Ascending aorta (tissue), 2 donors: ENCODE data around the gene ZNF804A. TPM values are rescaled to one million over a fixed set of nuclear protein-coding genes. Genes with fewer than 3 reads are reported as not detected.

Source experiments
- DNase-seq, 2 donors: peaks; one replicate each; pipeline ENCODE4 v3.0.0-alpha.2; 2019; ENCODE audit warnings: low spot score in 2 of 2
- H3K27ac ChIP-seq, 2 donors: fragments of 200-600 bp; sonication (generic); one replicate each; pipeline ENCODE4 v1.5.1; 2016 to 2017; ENCODE audit warnings: mild to moderate bottlenecking in 1 of 2
- H3K27me3 ChIP-seq: fragments of 200-600 bp; sonication (generic); one replicate; pipeline ENCODE4 v1.5.1; 2017
- H3K36me3 ChIP-seq, 2 donors: fragments of 200-600 bp; sonication (generic); one replicate each; pipeline ENCODE4 v1.5.1; 2016
- H3K4me1 ChIP-seq, 2 donors: fragments of 200-600 bp; sonication (generic); one replicate each; pipeline ENCODE4 v1.5.1; 2016 to 2017; ENCODE audit warnings: mild to moderate bottlenecking in 1 of 2
- H3K4me3 ChIP-seq, 2 donors: fragments of 200-600 bp; sonication (generic); one replicate each; pipeline ENCODE4 v1.5.1; 2016 to 2017; ENCODE audit warnings: mild to moderate bottlenecking in 1 of 2
- H3K9me3 ChIP-seq, 2 donors: fragments of 200-600 bp; sonication (generic); one replicate each; pipeline ENCODE4 v1.5.1; 2016
- intact Hi-C: fragments of 100-400 bp; cut with DNase I; formaldehyde crosslinking; loops from one replicate; pipeline ENCODE4 v1.15.1; 2023
- total RNA-seq: library from RNA; depleted of rRNA; stranded (reverse); fragments of >200 nt; gene quantifications from one replicate; pipeline ENCODE4 v1.1.0, GENCODE V29; 2016
- TF ChIP-seq, protein P1 (sequence below), 3 experiments: fragments of 200-600 bp in 2 of 3; fragments of 450-650 bp in 1 of 3; sonication (generic) in 2 of 3; IDR thresholded peaks; one replicate each; pipeline ENCODE4 v1.5.1; 2016 to 2019; ENCODE audit warnings: antibody characterized with exemption in 3 of 3, mild to moderate bottlenecking in 1 of 3, moderate library complexity in 1 of 3

The ZNF804A gene
- total RNA-seq, 1 donor from 2014 or later: not detected

DNA sequence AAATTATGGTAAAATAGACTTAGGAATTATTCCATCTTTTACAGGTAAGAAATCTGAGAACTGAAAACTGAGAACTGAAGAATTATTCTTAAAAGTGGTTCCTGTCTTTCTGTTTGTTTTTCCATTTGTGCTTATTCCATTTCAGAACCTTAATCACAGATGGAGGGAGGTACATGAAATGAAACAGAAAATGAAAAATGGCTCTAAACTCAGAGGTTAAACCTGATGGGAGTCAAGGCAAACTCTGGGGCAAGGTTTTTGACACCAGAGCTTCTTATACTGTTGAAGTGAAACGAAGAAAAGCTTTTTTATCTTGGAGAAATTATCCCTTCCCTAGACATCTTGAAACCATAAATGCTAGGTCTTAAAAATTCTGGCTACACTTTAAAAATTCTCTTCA lies 182.1 kb downstream of the ZNF804A start:
- Histone ChIP-seq H3K9me3 (no peaks in the 10 kb centered on the region), H3K36me3 (no peaks in the 10 kb centered on the region), H3K27ac (no peak overlapping the region), H3K27me3 (no peaks in the 10 kb centered on the region), H3K4me3 (no peak overlapping the region), H3K4me1 (no peaks in the 10 kb centered on the region)
- intact Hi-C loops: no loop called here
- TF ChIP-seq, protein P1, sequence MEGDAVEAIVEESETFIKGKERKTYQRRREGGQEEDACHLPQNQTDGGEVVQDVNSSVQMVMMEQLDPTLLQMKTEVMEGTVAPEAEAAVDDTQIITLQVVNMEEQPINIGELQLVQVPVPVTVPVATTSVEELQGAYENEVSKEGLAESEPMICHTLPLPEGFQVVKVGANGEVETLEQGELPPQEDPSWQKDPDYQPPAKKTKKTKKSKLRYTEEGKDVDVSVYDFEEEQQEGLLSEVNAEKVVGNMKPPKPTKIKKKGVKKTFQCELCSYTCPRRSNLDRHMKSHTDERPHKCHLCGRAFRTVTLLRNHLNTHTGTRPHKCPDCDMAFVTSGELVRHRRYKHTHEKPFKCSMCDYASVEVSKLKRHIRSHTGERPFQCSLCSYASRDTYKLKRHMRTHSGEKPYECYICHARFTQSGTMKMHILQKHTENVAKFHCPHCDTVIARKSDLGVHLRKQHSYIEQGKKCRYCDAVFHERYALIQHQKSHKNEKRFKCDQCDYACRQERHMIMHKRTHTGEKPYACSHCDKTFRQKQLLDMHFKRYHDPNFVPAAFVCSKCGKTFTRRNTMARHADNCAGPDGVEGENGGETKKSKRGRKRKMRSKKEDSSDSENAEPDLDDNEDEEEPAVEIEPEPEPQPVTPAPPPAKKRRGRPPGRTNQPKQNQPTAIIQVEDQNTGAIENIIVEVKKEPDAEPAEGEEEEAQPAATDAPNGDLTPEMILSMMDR (IDR thresholded peaks at IDR 0.05): no peak
- no peak for DNase-seq

DNA sequence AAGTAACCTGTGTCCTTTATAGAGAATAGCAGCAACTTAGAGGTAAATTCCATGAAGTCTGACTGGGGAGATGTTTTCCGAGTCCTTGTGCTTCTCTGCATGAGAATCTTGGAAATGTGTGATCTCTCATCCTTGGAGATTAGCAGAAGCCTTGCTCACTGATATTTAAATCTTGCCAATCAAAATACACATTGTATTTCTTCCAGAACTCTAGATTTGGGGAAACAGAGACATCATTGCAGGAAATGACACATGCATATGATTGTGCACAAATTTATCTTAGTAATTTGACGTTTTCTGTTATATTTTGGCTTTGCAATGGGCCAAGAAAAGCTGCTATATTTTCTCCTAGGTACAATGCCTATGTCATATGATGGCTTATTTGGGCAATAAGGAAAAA lies 182.6 kb downstream of the ZNF804A start:
- Histone ChIP-seq H3K4me3 (no peak overlapping the region), H3K27ac (no peak overlapping the region), H3K9me3 (no peaks in the 10 kb centered on the region), H3K4me1 (no peaks in the 10 kb centered on the region), H3K27me3 (no peaks in the 10 kb centered on the region), H3K36me3 (no peaks in the 10 kb centered on the region)
- intact Hi-C loops: no loop called here
- TF ChIP-seq, protein P1 (IDR thresholded peaks at IDR 0.05): no peak
- no peak for DNase-seq

DNA sequence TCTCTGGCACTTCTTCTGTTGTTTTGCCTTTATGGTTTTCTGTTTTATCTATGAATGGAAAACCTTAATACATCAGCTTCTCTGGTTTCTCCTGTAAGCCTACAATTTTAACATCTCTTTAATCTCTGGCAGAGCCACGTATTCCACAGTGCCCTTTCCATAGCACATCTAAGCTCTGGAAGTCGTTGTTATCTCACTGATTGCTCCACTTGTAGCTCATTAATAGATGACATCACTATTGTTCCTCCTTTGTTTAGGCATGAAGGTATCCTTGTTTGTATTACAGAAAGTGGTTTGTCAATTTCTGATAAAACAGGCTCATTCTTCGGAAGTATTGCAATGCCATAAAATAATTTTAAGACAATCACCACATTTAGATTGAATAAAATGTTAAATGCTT lies 185.2 kb downstream of the ZNF804A start:
- DNase-seq: no peak
- no peak overlapping the region for H3K27ac ChIP-seq
- intact Hi-C loops: no loop called here
- no peaks in the 10 kb centered on the region for H3K9me3 ChIP-seq
- no peaks in the 10 kb centered on the region for H3K36me3 ChIP-seq
- H3K4me1 ChIP-seq: no peaks in the 10 kb centered on the region
- no peak overlapping the region for H3K4me3 ChIP-seq
- no peaks in the 10 kb centered on the region for H3K27me3 ChIP-seq
- TF ChIP-seq, protein P1 (IDR thresholded peaks at IDR 0.05): no peak

DNA sequence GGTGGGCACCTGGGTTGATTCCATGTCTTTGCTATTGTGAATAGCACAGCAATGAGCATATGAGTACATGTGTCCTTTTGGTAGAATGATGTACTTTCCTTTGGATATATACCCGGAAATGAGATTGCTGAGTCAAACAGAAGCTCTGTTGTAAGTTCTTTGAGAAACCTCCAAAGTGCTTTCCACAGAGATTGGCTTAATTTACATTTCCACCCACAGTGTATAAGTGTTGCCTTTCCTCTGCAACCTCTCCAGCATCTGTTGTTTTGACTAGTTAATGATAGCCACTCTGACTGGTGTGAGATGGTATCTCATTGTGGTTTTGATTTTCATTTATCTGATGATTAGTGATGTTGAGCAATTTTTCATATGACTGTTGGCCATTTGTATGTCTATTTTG lies 194.8 kb downstream of the ZNF804A start:
- no peak overlapping the region for H3K4me3 ChIP-seq
- intact Hi-C loops: no loop called here
- H3K27ac ChIP-seq: no peak overlapping the region
- DNase-seq: no peak
- H3K36me3 ChIP-seq: no peaks in the 10 kb centered on the region
- H3K4me1 ChIP-seq: no peaks in the 10 kb centered on the region
- no peaks in the 10 kb centered on the region for H3K27me3 ChIP-seq
- H3K9me3 ChIP-seq: no peaks in the 10 kb centered on the region
- TF ChIP-seq, protein P1 (IDR thresholded peaks at IDR 0.05): no peak

DNA sequence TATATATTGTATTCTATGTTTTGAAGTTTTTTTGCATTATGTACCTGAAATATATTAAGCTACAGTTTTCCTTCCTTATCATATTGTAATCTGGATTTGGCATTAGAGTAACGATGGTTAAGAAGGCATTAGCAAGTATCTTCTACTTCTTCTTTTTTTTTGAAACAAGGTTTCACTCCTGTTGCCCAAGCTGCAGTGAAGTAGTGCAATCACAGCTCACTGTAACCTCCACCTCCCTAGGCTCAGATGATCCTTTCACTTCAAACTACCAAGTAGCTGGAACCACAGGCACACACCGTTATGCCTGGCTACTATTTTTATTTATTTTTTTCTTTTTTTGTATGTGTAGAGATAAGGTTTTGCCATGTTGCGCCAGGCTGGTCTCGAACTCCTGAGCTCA lies 201.1 kb downstream of the ZNF804A start:
- no peak for DNase-seq
- Histone ChIP-seq H3K36me3 (no peaks in the 10 kb centered on the region), H3K27me3 (no peaks in the 10 kb centered on the region), H3K4me3 (no peak overlapping the region), H3K27ac (no peak overlapping the region), H3K9me3 (no peaks in the 10 kb centered on the region), H3K4me1 (no peaks in the 10 kb centered on the region)
- intact Hi-C loops: no loop called here
- TF ChIP-seq, protein P1 (IDR thresholded peaks at IDR 0.05): no peak

DNA sequence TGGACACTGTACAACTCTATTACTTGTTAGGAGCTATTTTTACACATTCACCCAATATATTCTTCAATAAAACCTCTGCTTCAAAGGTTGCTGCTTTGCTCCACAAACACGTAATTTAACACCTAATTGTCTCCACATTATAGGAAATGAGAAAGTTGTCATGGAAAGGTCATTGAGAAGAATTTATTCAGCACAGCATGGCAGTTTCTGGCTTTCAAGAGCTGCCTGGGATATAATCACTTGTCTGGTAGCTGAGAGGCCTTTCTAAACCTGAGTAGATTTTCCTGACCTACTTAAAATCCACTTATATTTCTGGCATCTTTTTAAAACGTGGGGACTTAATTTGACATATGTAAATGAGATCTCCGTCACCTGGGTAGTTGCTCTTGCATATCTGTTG lies 216.1 kb downstream of the ZNF804A start:
- DNase-seq: no peak
- Histone ChIP-seq H3K4me3 (no peak overlapping the region), H3K27ac (no peak overlapping the region), H3K27me3 (no peaks in the 10 kb centered on the region), H3K36me3 (no peaks in the 10 kb centered on the region), H3K9me3 (no peaks in the 10 kb centered on the region), H3K4me1 (no peaks in the 10 kb centered on the region)
- TF ChIP-seq, protein P1 (IDR thresholded peaks at IDR 0.05): no peak
- intact Hi-C loops: no loop called here
